Psoas muscle (tissue), 8 donors: ENCODE measurements around the gene IL1RN. TPM values are rescaled to one million over a fixed set of nuclear protein-coding genes. Genes with fewer than 3 reads are reported as not detected.

Experiments used
- ATAC-seq, 4 donors: fragments of 200-7000 bp; cut with Tn5 transposase; one replicate each; pipeline ENCODE4 v1.9.1; 2020; ENCODE audit warnings: moderate library complexity in 3 of 4, mild to moderate bottlenecking in 2 of 4
- DNase-seq, 2 donors: peaks; one replicate each; pipeline ENCODE4 v3.0.0-alpha.2; 2020
- H3K27ac ChIP-seq: fragments of 200-600 bp; one replicate; pipeline ENCODE4 v1.8.0; 2022
- H3K27me3 ChIP-seq, 3 donors: fragments of 200-600 bp in 1 of 3; one replicate each; pipeline versions ENCODE4 v1.6.1 to v1.8.0; 2013 to 2022; ENCODE audit warnings: low read length in 2 of 3, mild to moderate bottlenecking in 2 of 3, moderate library complexity in 1 of 3; ENCODE audit not compliant: insufficient read depth in 3 of 3
- H3K36me3 ChIP-seq, 2 donors: fragments of 200-600 bp in 1 of 2; one replicate each; pipeline versions ENCODE4 v1.6.1 to v1.8.0; 2013 to 2022; ENCODE audit warnings: low read depth in 1 of 2, mild to moderate bottlenecking in 1 of 2, moderate library complexity in 1 of 2; ENCODE audit not compliant: insufficient read depth in 1 of 2
- H3K4me1 ChIP-seq: fragments of 200-600 bp; one replicate; pipeline ENCODE4 v1.8.0; 2022
- H3K4me3 ChIP-seq: fragments of 200-600 bp; one replicate; pipeline ENCODE4 v1.8.0; 2022; ENCODE audit warnings: mild to moderate bottlenecking
- H3K9me3 ChIP-seq: fragments of 200-600 bp; one replicate; pipeline ENCODE4 v1.8.0; 2022
- WGBS, 3 donors: extraction: QIAGEN DNeasy Blood & Tissue Kit; methylation state at CpG; one replicate each; pipeline versions ENCODE4 v1.1.6 to v1.1.7; 2013; 5-methylcytosine and 5-hydroxymethylcytosine counted together
- intact Hi-C, 2 donors: fragments of 100-400 bp; cut with DNase I; formaldehyde crosslinking; loops; one replicate each; pipeline versions ENCODE4 v1.11.0 to v1.14.2; 2022
- polyA plus RNA-seq, 3 donors: library from polyadenylated mRNA; stranded (reverse); fragments of 200-250 nt; gene quantifications; one replicate each; pipeline ENCODE4 v1.2.3, GENCODE V29; 2013
- total RNA-seq, 4 donors: library from RNA; stranded (reverse); fragmentation: NEBNext Ultra II Directional in 2 of 4; extraction: Animal tissue kit (Norgen Biotek cat#: 25700) in 2 of 4; gene quantifications; one replicate each; pipeline versions ENCODE4 v1.2.1 to v1.2.4, GENCODE V29; 2021 to 2023
- TF ChIP-seq, protein P1 (sequence below): fragments of 200-600 bp; IDR thresholded peaks from one replicate; pipeline ENCODE4 v1.8.0; 2022; ENCODE audit warnings: antibody characterized with exemption
- donor health status: healthy with polysubstance abuse.
- donor health status: DM: no; HTN: no; CAD: no; lungs with moderate emphysema.
- donor health status: Bipolar disorder and iron deficiency.
- donor health status: healthy.
- donor health status: DM: yes; HTN: yes; CAD: no.
- donor health status: DM: no; HTN: no; CAD: no.
- donor health status: DM: no; HTN: no; CAD: no.
- donor health status: DM: yes; HTN: yes; CAD: no.

The IL1RN gene
- total and polyA plus RNA-seq, 7 donors, result 0.09 to 2.0 (median 0.24) TPM; not detected in 1

DNA sequence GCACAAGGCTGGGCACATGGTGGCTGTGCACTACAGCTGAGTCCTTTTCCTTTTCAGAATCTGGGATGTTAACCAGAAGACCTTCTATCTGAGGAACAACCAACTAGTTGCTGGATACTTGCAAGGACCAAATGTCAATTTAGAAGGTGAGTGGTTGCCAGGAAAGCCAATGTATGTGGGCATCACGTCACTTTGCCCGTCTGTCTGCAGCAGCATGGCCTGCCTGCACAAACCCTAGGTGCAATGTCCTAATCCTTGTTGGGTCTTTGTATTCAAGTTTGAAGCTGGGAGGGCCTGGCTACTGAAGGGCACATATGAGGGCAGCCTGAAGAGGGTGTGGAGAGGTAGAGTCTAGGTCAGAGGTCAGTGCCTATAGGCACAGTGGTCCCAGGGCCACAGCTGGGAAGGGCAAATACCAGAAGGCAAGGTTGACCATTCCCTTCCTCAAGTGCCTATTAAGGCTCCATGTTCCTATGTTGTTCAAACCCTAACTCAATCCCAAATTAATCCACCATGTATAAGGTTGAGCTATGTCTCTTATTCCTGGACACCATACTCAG is 2.2 kb downstream of the IL1RN start:
- H3K9me3 ChIP-seq, result no peaks in the 10 kb centered on the region
- H3K4me1 ChIP-seq, result no peaks in the 10 kb centered on the region
- DNase-seq (no peak), ATAC-seq (no peak)
- TF ChIP-seq, protein P1, sequence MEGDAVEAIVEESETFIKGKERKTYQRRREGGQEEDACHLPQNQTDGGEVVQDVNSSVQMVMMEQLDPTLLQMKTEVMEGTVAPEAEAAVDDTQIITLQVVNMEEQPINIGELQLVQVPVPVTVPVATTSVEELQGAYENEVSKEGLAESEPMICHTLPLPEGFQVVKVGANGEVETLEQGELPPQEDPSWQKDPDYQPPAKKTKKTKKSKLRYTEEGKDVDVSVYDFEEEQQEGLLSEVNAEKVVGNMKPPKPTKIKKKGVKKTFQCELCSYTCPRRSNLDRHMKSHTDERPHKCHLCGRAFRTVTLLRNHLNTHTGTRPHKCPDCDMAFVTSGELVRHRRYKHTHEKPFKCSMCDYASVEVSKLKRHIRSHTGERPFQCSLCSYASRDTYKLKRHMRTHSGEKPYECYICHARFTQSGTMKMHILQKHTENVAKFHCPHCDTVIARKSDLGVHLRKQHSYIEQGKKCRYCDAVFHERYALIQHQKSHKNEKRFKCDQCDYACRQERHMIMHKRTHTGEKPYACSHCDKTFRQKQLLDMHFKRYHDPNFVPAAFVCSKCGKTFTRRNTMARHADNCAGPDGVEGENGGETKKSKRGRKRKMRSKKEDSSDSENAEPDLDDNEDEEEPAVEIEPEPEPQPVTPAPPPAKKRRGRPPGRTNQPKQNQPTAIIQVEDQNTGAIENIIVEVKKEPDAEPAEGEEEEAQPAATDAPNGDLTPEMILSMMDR, result no peak
- H3K4me3 ChIP-seq, result no peak overlapping the region
- H3K36me3 ChIP-seq, result no peaks in the 10 kb centered on the region
- WGBS, 3 donors, result 57 to 87% (median 82%) methylated on average over 2 of the region's 2 CpGs
- H3K27ac ChIP-seq, result no peak overlapping the region
- intact Hi-C loops, result loop anchor here in 1 of 2 donors (10.0 kb wide), 1 partner anchor 245 kb away; no protein-coding TSS in a partner anchor
- no peaks in the 10 kb centered on the region for H3K27me3 ChIP-seq

DNA sequence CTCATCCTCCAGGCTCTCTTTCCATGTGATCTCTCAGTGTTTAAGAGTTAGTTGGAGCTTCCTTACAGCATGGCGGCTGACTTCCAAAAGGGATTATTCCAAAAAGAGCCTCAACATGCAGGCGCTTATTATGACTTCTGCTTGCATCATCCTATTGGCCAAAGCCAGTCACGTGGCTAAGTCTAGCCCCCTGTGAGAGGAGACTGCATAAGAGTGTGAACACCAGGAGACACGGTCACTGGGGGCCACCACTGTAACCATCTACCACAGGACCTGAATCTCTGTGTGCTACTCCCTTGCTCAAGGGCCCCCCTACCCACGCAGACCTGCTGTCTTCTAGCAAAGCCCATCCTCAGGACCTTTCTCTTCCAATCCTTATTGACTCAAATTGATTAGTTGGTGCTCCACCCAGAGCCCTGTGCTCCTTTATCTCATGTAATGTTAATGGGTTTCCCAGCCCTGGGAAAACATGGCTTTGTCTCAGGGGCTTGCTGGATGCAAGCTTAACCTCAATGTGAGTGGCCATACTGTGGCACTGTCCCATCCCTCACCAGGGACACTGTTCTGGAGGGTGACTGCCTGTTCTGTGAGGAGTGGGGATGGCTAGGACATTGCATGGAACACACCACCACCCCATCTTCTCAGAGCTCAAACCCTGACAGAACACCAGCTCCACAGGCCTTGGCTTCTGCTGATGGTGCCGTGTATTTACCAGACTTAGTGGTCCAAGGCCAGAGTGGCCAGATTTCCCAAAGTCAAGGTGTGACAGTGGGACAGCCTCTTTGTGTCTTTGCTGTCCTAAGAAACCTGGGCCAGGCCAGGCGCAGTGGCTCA is 4.2 kb downstream of the IL1RN start:
- no peak for ATAC-seq
- Histone ChIP-seq H3K4me1 (no peaks in the 10 kb centered on the region), H3K27ac (no peak overlapping the region), H3K36me3 (no peaks in the 10 kb centered on the region), H3K4me3 (no peak overlapping the region), H3K27me3 (no peaks in the 10 kb centered on the region), H3K9me3 (no peaks in the 10 kb centered on the region)
- DNase-seq, result no peak
- intact Hi-C loops, result loop anchor here in 1 of 2 donors (10.0 kb wide), 1 partner anchor 243 kb away; no protein-coding TSS in a partner anchor
- TF ChIP-seq, protein P1, result no peak
- WGBS, 3 donors, result 78 to 89% (median 85%) methylated on average over 7 of the region's 7 CpGs

- Histone ChIP-seq H3K27me3 (no peaks in the 10 kb centered on the region), H3K4me3 (no peak overlapping the region), H3K9me3 (no peaks in the 10 kb centered on the region), H3K27ac (no peak overlapping the region), H3K4me1 (no peaks in the 10 kb centered on the region), H3K36me3 (no peaks in the 10 kb centered on the region)
- 92 to 93% (median 92%) methylated on average over 17 of the region's 17 CpGs for WGBS, 3 donors
- TF ChIP-seq, protein P1, result no peak
- intact Hi-C loops, result loop anchor here in 1 of 2 donors (10.0 kb wide), 1 partner anchor 242 kb away; no protein-coding TSS in a partner anchor
- DNase-seq (no peak), ATAC-seq (no peak)
Measured at GRCh38 chr2:113132414-113133021, 5.1 kb downstream of the IL1RN start.

- TF ChIP-seq, protein P1, result no peak
- 63 to 67% (median 64%) methylated on average over 7 of the region's 7 CpGs for WGBS, 3 donors
- intact Hi-C loops, result loop anchor here in 1 of 2 donors (10.0 kb wide), 1 partner anchor 241 kb away; no protein-coding TSS in a partner anchor
- Histone ChIP-seq H3K4me3 (no peak overlapping the region), H3K27me3 (no peaks in the 10 kb centered on the region), H3K27ac (no peak overlapping the region), H3K36me3 (no peaks in the 10 kb centered on the region), H3K9me3 (no peaks in the 10 kb centered on the region), H3K4me1 (no peaks in the 10 kb centered on the region)
- ATAC-seq, result no peak
- no peak for DNase-seq
Measured at GRCh38 chr2:113133704-113134598, 6.6 kb downstream of the IL1RN start.
